GM21381 (cell line): Measurements from ENCODE around the gene OR5C1.
"Not testable (repeated sequence)": the region's sequence is repeated elsewhere in the genome, so short reads cannot be mapped to it uniquely, and the experiment has no call there.

Source experiments
- ATAC-seq: cut with Tn5 transposase; IDR thresholded peaks from one replicate; pipeline ENCODE4 v1.9.1; 2021; ENCODE audit warnings: mild to moderate bottlenecking, moderate library complexity; ENCODE audit not compliant: unreplicated experiment

The OR5C1 gene

DNA sequence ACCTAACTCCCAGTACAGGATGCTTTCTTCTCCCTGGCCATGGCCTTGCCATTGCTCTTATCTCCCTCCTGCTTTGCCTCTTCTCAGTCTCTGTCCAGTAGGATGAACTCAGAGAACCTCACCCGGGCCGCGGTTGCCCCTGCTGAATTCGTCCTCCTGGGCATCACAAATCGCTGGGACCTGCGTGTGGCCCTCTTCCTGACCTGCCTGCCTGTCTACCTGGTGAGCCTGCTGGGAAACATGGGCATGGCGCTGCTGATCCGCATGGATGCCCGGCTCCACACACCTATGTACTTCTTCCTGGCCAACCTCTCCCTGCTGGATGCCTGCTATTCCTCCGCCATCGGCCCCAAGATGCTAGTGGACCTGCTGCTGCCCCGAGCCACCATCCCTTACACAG, at the start of gene OR5C1:
Gene OR5C1, plus strand, starts transcription at position 103 of the 400 bp plus-strand sequence. Its CDS starts 0 bp downstream, at position 103.
- no peak for ATAC-seq

- no peak for ATAC-seq
Observed at GRCh38 chr9:122742003-122742402, 46.7 kb upstream of the OR5C1 start, which contains the start of gene OR1L6. TSS of gene OR1L6 (plus strand) at chr9:122742303. CDS start at chr9:122749848, 7,545 bp downstream.

- ATAC-seq, result no peak
Observed at GRCh38 chr9:122754825-122755224, 33.9 kb upstream of the OR5C1 start.

GRCh38 chr9:122767817-122768216, 20.9 kb upstream of the OR5C1 start:
- no peak for ATAC-seq

- no peak for ATAC-seq
Observed at GRCh38 chr9:122777052-122777451, 11.7 kb upstream of the OR5C1 start.

DNA sequence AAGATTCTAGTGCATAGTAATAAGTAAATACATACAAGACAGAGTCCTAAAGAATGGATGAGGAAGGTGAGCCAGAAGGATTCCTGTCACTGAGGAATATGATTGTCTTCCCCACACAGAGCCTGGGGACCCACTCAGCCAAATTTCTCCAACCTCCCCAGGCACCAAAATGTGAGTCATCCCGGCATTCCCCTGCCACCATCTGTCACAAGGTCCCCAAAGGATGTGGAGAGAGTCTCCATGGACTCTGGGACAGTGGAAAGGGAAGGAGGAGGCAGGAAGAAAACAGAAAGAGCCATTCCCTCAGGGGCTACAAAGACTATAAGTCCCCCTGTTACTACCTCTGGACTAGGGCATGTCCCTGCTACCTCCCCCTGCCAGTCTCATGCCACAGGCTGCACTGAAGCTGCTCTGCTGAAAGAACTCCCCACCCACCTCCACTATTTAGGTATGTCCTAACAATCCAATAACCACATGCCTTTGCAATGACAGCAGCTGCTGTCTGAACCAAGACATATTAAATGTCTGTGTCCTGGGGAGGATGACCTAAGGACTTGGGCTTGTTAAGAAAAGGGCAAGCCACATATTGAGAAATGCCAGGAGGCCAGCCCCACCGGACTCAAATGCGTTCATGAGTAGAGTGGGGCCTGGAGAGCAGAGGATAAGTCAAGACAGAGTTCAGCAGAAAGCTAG, 10.7 kb upstream of the OR5C1 start:
- no peak for ATAC-seq

DNA sequence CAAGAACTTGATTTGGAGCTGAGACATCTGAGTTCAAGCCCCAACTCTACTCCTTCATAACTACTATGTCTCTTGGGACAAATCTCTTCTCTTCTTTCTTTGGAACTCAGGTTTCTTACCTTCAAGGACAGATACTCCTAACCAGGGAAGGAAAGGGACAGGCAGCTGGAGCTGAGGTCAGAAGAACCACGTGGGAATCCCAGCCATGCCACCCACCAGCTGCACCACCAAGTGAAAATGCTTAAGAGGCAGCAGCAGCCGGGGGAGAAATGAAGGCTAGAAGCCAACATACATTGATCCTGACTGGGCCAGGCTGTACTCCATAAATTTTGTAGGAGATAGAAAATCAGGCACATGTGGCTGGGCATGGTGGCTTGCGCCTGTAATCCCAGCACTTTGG, 9.6 kb upstream of the OR5C1 start:
- ATAC-seq, result no peak

DNA sequence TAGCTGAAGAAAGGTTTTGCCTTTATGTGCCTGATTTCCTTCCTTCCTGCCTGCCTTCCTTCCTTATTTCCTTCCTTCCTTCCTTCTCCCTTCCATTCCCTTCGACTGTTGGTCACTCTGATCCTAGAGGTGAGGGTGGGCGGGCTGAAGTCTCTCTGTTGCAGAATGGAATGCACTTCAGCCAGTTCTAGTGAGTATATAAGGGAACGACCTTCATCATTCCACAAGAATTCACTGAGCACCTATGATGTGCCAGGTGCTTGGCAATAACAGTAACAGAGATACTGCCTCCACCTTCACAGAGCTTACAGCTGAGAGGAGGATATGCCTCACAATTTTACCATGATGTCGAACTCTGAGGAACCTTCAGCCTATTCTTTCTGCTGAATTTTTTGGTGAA, 8.7 kb upstream of the OR5C1 start:
- no peak for ATAC-seq

- ATAC-seq, result no peak
Observed at GRCh38 chr9:122781671-122782070, 7.1 kb upstream of the OR5C1 start.

GRCh38 chr9:122785269-122785668, 3.5 kb upstream of the OR5C1 start:
- ATAC-seq, result no peak

DNA sequence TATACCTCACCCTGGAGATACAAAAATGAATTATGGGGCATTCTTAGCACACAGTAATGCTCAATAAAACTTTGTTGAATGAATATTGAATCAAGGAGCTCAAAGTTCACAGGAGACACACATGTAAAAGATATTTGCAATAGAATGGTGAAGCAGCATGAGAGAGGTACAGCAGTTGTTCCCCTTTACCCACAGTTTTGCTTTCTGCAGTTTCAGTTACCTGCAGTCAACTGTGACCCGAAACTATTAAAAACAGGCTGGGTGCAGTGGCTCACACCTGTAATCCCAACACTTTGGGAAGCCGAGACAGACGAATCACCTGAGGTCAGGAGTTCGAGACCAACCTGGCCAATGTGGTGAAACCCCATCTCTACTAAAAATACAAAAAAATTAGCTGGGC, 2.4 kb upstream of the OR5C1 start:
- no peak for ATAC-seq

- no peak for ATAC-seq
Observed at GRCh38 chr9:122789256-122790046, 718 bp downstream of the OR5C1 start.

GRCh38 chr9:122791872-122792669, 3.3 kb downstream of the OR5C1 start:
- no peak for ATAC-seq

DNA sequence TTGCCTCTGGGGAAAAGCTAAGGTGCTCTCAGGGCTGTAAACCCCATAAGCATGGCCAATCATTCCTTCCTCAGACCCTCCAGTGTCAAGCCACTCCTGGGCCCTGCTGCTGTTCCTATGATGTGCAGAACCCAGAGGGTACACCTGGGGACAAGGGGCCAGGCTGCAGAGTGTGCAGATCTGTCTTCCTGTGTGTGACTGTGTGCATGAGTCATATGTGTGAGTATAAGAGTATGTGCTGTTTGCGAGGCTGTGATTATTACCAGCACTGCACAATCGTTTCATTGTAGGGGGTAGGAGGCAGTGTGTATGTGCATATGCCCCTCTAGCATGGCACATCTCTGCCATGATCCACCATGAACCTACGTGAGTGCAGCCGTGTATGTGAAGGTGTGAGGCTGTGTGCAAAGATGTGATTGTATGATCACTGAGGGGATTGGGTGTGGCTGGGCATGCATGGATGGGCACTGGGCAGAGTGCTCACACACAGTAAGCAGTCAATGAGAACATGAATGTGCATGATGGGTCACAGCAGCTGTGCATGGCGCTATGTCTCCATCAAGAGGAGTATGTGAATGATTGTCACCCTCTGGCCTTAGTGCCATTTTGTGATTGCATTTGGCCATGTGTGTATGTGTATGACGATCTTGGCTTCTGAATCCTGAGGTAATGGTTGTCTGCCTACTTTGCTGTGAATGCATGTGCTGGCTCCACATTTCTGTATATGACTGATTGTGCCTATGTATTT, 8.8 kb downstream of the OR5C1 start:
- ATAC-seq, result no peak

DNA sequence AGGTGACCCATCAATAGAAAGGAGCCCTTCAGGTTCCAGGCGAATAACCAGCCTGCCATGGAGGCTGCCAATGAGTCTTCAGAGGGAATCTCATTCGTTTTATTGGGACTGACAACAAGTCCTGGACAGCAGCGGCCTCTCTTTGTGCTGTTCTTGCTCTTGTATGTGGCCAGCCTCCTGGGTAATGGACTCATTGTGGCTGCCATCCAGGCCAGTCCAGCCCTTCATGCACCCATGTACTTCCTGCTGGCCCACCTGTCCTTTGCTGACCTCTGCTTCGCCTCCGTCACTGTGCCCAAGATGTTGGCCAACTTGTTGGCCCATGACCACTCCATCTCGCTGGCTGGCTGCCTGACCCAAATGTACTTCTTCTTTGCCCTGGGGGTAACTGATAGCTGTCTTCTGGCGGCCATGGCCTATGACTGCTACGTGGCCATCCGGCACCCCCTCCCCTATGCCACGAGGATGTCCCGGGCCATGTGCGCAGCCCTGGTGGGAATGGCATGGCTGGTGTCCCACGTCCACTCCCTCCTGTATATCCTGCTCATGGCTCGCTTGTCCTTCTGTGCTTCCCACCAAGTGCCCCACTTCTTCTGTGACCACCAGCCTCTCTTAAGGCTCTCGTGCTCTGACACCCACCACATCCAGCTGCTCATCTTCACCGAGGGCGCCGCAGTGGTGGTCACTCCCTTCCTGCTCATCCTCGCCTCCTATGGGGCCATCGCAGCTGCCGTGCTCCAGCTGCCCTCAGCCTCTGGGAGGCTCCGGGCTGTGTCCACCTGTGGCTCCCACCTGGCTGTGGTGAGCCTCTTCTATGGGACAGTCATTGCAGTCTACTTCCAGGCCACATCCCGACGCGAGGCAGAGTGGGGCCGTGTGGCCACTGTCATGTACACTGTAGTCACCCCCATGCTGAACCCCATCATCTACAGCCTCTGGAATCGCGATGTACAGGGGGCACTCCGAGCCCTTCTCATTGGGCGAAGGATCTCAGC, 11.6 kb downstream of the OR5C1 start, which contains the start of gene OR1K1:
Gene OR1K1, plus strand, starts transcription at position 58 of the 995 bp plus-strand sequence. Its CDS starts 0 bp downstream, at position 58.
- ATAC-seq, result no peak

DNA sequence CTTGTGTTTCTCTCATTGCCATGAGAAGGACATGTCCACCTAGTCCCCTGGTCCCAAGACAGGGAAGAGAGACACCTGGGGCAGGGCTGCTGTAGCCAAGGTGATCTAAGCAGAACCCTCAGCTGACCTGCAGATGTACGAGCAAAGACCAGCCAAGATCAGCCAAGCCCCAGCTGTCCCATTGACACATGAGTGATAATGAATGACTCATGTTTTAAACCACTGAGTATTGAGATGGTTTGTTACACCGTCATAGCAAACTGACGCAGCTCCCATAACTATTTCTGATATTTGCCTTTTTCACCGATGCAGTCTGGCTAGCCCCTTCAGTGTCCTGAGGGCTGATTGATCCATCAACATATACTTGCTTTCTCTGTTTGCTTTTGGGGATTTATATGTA, 17.9 kb downstream of the OR5C1 start:
- ATAC-seq, result no peak

DNA sequence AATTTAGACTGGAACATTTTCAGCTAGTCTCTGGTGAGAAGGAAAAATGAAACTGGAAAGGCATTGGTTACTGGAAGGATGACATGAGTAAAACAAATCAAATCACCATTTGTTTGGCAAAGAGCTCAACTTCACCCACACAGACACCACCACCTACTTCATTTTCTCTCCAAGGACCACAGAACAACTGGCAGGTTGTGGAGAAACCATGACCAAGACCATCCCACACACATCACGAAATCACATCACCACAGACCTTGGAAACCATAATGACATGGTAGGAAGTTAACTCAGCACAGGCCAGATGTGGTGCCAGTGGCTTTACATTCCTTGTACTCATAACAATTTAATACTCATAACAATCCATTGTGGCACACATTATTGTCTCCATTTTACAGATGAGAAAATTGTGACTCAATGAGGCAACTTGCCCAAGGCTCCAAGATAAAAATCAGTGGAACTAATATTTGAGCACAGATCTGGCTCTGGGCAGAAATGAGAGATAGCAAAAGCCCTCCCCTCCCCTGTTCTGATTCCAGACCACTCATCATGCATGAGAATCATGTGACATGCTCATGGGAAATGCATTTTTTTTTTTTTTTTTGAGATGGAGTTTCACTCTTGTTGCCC, 18.7 kb downstream of the OR5C1 start:
- no peak for ATAC-seq

GRCh38 chr9:122808141-122808540, 19.4 kb downstream of the OR5C1 start:
- no peak for ATAC-seq

- ATAC-seq, result not testable (repeated sequence)
Observed at GRCh38 chr9:122809261-122809660, 20.5 kb downstream of the OR5C1 start.
